PC-3 (cell line): Measurements from ENCODE around the gene SMIM38. TPM values are rescaled to one million over a fixed set of nuclear protein-coding genes. Genes with fewer than 3 reads are reported as not detected.

Experiments
- ATAC-seq: fragments of 200-7000 bp; cut with Tn5 transposase; 2 replicates; pipeline ENCODE4 v1.9.1; 2020; ENCODE audit warnings: mild to moderate bottlenecking, moderate library complexity
- BruUV-seq: library from RNA; stranded (reverse); fragments of 400-500 nt; replicated peaks from 2 replicates; lab custom pipeline; 2021; lab: Mats Ljungman, UMichigan
- CTCF ChIA-PET: fragments of 300-600 bp; sonication (Branson Sonifier 250); formaldehyde crosslinking; loops from one replicate; lab custom pipeline; 2022; ENCODE audit warnings: antibody characterized with exemption; lab: Charles Lee
- POLR2A ChIA-PET: fragments of 300-600 bp; sonication (Branson Sonifier 250); formaldehyde crosslinking; loops from one replicate; lab custom pipeline; 2022; ENCODE audit warnings: antibody characterized with exemption; ENCODE audit not compliant: unreplicated experiment; lab: Charles Lee
- DNase-seq: peaks from one replicate; pipeline ENCODE4 v3.0.0-alpha.2; 2015
- H2AFZ ChIP-seq: fragments of 300-600 bp; sonication (generic); 2 replicates; pipeline ENCODE4 v1.6.0; 2016; ENCODE audit warnings: antibody characterized with exemption, low read length
- H3F3A ChIP-seq: fragments of 300-600 bp; sonication (generic); one replicate; pipeline ENCODE4 v1.6.0; 2017; ENCODE audit warnings: antibody characterized with exemption, low read length, control low read depth, mild to moderate bottlenecking; ENCODE audit not compliant: unreplicated experiment
- H3K27ac ChIP-seq: fragments of 300-600 bp; sonication (generic); 2 replicates; pipeline ENCODE4 v1.5.1; 2016; ENCODE audit warnings: mild to moderate bottlenecking, low read length
- H3K27me3 ChIP-seq: fragments of 300-600 bp; sonication (generic); 2 replicates; pipeline ENCODE4 v1.6.1; 2016; ENCODE audit warnings: low read length, mixed read lengths
- H3K36me3 ChIP-seq: fragments of 300-600 bp; sonication (generic); 2 replicates; pipeline ENCODE4 v1.6.1; 2016; ENCODE audit warnings: low read depth, mixed run types, low read length, mixed read lengths
- H3K4me1 ChIP-seq: fragments of 300-600 bp; sonication (generic); 2 replicates; pipeline ENCODE4 v1.5.1; 2016; ENCODE audit warnings: low read length; ENCODE audit not compliant: insufficient read depth
- H3K4me2 ChIP-seq: fragments of 300-600 bp; sonication (generic); 2 replicates; pipeline ENCODE4 v1.6.0; 2016; ENCODE audit warnings: low read length
- H3K4me3 ChIP-seq: fragments of 300-600 bp; sonication (generic); 2 replicates; pipeline ENCODE4 v1.5.1; 2016; ENCODE audit warnings: mild to moderate bottlenecking, low read length, mixed read lengths
- H3K79me2 ChIP-seq: fragments of 300-600 bp; sonication (generic); 2 replicates; pipeline ENCODE4 v1.6.1; 2017; ENCODE audit warnings: low read length, mixed read lengths
- H3K9ac ChIP-seq: fragments of 300-600 bp; sonication (generic); 2 replicates; pipeline ENCODE4 v1.6.0; 2016; ENCODE audit warnings: mild to moderate bottlenecking, low read length
- H3K9me2 ChIP-seq: fragments of 300-600 bp; sonication (generic); replicated peaks from 2 replicates; pipeline ENCODE4 v1.6.1; 2016; ENCODE audit warnings: mixed run types, low read length, mixed read lengths
- H3K9me3 ChIP-seq: fragments of 300-600 bp; sonication (generic); 2 replicates; pipeline ENCODE4 v1.6.1; 2016; ENCODE audit warnings: low read length, mixed read lengths
- H4K20me1 ChIP-seq: fragments of 300-600 bp; sonication (generic); 2 replicates; pipeline ENCODE4 v1.6.1; 2016; ENCODE audit warnings: low read length, mixed read lengths
- EZH2 ChIP-seq: fragments of 300-600 bp; sonication (generic); IDR thresholded peaks from one replicate; pipeline ENCODE4 v1.6.1; 2017; ENCODE audit warnings: antibody characterized with exemption, mild to moderate bottlenecking, low read length; ENCODE audit not compliant: unreplicated experiment
- EZH2phosphoT487 ChIP-seq: fragments of 300-600 bp; sonication (generic); IDR thresholded peaks from 2 replicates; pipeline ENCODE4 v1.6.1; 2018; ENCODE audit warnings: mild to moderate bottlenecking, antibody characterized with exemption, low read length, borderline replicate concordance
- intact Hi-C: fragments of 100-400 bp; cut with micrococcal nuclease; formaldehyde crosslinking; loops from 2 replicates; pipeline ENCODE4 v1.9.0; 2023
- total RNA-seq: library from RNA; depleted of rRNA; stranded (reverse); fragments of >200 nt; gene quantifications from 2 replicates; pipeline ENCODE4 v1.2.3, GENCODE V29; 2014
- TF ChIP-seq, protein P1 (sequence below): fragments of 300-600 bp; sonication (generic); conservative IDR thresholded peaks from 2 replicates; pipeline ENCODE4 v1.5.1; 2017; ENCODE audit warnings: antibody characterized with exemption, low read depth, mild to moderate bottlenecking, low read length

SMIM38 gene
- total RNA-seq, 1 experiment from 2014 or later: 0.04 TPM

DNA sequence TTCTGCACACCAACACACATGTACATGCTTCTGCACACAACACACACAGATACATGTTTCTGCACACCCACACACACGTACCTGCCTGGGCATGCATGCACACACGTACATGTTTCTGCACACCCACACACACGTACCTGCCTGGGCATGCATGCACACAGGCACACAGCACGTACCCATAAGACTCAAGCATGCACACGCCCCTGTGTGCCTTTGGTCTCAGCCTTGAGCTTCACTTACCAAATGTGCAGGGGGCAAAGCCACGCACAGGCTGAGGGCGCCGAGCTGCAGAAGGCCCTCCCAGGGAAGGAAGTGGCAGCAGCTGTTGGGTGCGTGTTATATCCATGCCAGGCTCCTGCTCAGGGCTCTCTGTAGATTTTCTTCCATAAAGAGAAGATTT is 34.7 kb upstream of the SMIM38 start:
- ATAC-seq (no peak), DNase-seq (no peak)
- no peaks in the 10 kb centered on the region for H4K20me1 ChIP-seq
- TF ChIP-seq, protein P1, sequence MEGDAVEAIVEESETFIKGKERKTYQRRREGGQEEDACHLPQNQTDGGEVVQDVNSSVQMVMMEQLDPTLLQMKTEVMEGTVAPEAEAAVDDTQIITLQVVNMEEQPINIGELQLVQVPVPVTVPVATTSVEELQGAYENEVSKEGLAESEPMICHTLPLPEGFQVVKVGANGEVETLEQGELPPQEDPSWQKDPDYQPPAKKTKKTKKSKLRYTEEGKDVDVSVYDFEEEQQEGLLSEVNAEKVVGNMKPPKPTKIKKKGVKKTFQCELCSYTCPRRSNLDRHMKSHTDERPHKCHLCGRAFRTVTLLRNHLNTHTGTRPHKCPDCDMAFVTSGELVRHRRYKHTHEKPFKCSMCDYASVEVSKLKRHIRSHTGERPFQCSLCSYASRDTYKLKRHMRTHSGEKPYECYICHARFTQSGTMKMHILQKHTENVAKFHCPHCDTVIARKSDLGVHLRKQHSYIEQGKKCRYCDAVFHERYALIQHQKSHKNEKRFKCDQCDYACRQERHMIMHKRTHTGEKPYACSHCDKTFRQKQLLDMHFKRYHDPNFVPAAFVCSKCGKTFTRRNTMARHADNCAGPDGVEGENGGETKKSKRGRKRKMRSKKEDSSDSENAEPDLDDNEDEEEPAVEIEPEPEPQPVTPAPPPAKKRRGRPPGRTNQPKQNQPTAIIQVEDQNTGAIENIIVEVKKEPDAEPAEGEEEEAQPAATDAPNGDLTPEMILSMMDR: no peak
- no peak for TF ChIP-seq EZH2
- TF ChIP-seq EZH2phosphoT487: no peak
- CTCF ChIA-PET: no interaction called here
- H3K4me3 ChIP-seq: no peak overlapping the region
- no peak overlapping the region for H3K4me2 ChIP-seq
- no TSS peak for BruUV-seq
- H2AFZ ChIP-seq: no peak overlapping the region
- H3K27me3 ChIP-seq: no peaks in the 10 kb centered on the region
- no peaks in the 10 kb centered on the region for H3K36me3 ChIP-seq
- intact Hi-C loops: loop anchor here (5.0 to 10.0 kb wide), 2 partner anchors 96 to 324 kb away; no protein-coding TSS in a partner anchor
- peaks cover 6% of the 10 kb centered on the region for H3F3A ChIP-seq
- peaks cover 35% of the 10 kb centered on the region for H3K4me1 ChIP-seq
- no peak overlapping the region for H3K9ac ChIP-seq
- no peaks in the 10 kb centered on the region for H3K9me3 ChIP-seq
- no peak overlapping the region for H3K27ac ChIP-seq
- no peaks in the 10 kb centered on the region for H3K9me2 ChIP-seq
- POLR2A ChIA-PET: no interaction called here
- H3K79me2 ChIP-seq: no peaks in the 10 kb centered on the region

DNA sequence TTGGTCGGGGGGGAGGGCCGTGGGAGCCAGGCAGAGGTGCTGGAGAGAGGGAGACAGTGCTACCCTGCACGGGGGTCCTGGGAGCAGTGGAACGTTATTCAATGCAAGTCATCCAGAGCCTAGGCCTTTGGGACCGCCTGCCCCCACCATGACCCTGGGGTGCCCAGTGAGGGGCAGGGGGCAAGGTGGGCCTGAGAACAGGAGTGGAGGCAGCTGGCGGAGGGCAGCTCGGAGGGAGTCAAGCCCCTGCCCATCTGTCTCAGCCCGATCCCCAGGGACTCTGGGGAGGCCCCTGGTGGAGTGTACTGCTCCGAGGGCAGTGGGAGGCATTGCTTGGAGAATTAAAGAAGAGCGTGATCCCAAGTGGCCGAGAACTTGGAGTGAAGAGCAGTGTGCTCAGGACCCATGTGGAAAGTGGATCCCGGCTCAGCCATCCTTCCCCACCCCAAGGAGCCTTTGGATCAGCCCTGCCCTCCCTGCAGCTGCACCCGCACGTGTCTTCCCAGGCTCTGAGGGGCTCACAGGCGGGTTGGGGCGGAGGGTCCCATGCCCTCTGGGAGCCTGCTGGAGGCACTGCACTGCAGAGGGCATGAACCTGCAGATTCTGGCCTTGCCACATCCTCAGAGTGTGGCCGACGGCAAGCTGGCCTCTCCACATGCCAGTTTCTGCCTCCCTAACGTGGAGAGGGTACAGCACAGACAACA is 34.0 kb upstream of the SMIM38 start:
- Histone ChIP-seq H3K9me2 (no peaks in the 10 kb centered on the region), H3K4me2 (peak overlapping the region; percentile 83), H3F3A (peaks cover 6% of the 10 kb centered on the region), H4K20me1 (no peaks in the 10 kb centered on the region), H3K36me3 (no peaks in the 10 kb centered on the region), H3K79me2 (no peaks in the 10 kb centered on the region), H3K4me3 (no peak overlapping the region), H3K9me3 (no peaks in the 10 kb centered on the region), H3K27me3 (no peaks in the 10 kb centered on the region), H2AFZ (no peak overlapping the region), H3K27ac (peak overlapping the region; percentile 97), H3K9ac (peak overlapping the region; percentile 51), H3K4me1 (peaks cover 32% of the 10 kb centered on the region)
- peak; percentile 0 for ATAC-seq
- ChIA-PET CTCF (no interaction called here), POLR2A (no interaction called here)
- TF ChIP-seq, protein P1: no peak
- intact Hi-C loops: loop anchor here (1.0 to 10.0 kb wide), 4 partner anchors 96 to 520 kb away; partner anchors contain the start of gene CCND1
- no TSS peak for BruUV-seq
- DNase-seq: no peak

DNA sequence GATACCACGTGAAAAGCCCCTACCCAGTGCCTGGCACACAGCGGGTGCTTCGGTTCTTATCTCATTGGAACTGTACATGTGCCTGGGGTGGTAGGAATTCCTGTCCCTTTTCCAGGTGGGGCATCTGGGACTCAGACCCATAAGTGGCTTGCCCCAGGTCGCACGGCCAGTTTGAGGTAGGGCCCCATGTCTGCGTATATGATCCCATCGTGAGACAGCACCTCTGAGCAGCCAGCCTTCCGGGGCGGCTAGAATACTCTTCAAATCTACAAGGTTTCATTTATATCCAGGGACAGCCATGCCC is 33.5 kb upstream of the SMIM38 start:
- Histone ChIP-seq H3K4me3 (no peak overlapping the region), H3K9me3 (no peaks in the 10 kb centered on the region), H3K4me2 (peak overlapping the region; percentile 83), H3K4me1 (peaks cover 32% of the 10 kb centered on the region), H3K27me3 (no peaks in the 10 kb centered on the region), H3K9ac (peak overlapping the region; percentile 51), H3F3A (peaks cover 6% of the 10 kb centered on the region), H3K27ac (peak overlapping the region; percentile 97), H2AFZ (peak overlapping the region; percentile 49), H3K79me2 (no peaks in the 10 kb centered on the region), H3K36me3 (no peaks in the 10 kb centered on the region), H4K20me1 (no peaks in the 10 kb centered on the region), H3K9me2 (no peaks in the 10 kb centered on the region)
- DNase-seq (no peak), ATAC-seq (no peak)
- ChIA-PET POLR2A (interaction anchor here (0.6 kb wide), 1 partner anchor 300 kb away, joined by 5 read pairs; no protein-coding TSS in a partner anchor), CTCF (interaction anchor here (1.5 kb wide), 1 partner anchor 9 kb away, joined by 12 read pairs; no protein-coding TSS in a partner anchor)
- TSS peak; percentile 99 for BruUV-seq
- TF ChIP-seq EZH2phosphoT487: no peak
- no peak for TF ChIP-seq EZH2
- TF ChIP-seq, protein P1: no peak
- intact Hi-C loops: loop anchor here (1.0 to 10.0 kb wide), 4 partner anchors 95 to 519 kb away; partner anchors contain the start of gene CCND1
